Hepatocyte (in vitro differentiated cells): ENCODE measurements around the gene THAP3. TPM values are rescaled to one million over a fixed set of nuclear protein-coding genes. Genes with fewer than 3 reads are reported as not detected.

ENCODE experiments used
- DNase-seq: peaks from one replicate; pipeline ENCODE4 v3.0.0-alpha.2; 2016; ENCODE audit warnings: low spot score
- H2AFZ ChIP-seq: fragments of 200-600 bp; sonication (generic); 2 replicates; pipeline ENCODE4 v1.6.0; 2016; ENCODE audit warnings: antibody characterized with exemption, mild to moderate bottlenecking
- H3K27ac ChIP-seq: fragments of 200-600 bp; sonication (generic); 2 replicates; pipeline ENCODE4 v1.5.1; 2016; ENCODE audit warnings: mild to moderate bottlenecking
- H3K27me3 ChIP-seq: fragments of 200-600 bp; sonication (generic); 2 replicates; pipeline ENCODE4 v1.6.1; 2016
- H3K36me3 ChIP-seq: fragments of 200-600 bp; sonication (generic); replicated peaks from 2 replicates; pipeline ENCODE4 v1.5.1; 2016; ENCODE audit warnings: low read depth; ENCODE audit not compliant: insufficient read depth
- H3K4me1 ChIP-seq: fragments of 200-600 bp; sonication (generic); 2 replicates; pipeline ENCODE4 v1.5.1; 2016; ENCODE audit warnings: mild to moderate bottlenecking, moderate library complexity; ENCODE audit not compliant: insufficient read depth
- H3K4me2 ChIP-seq: fragments of 200-600 bp; sonication (generic); 2 replicates; pipeline ENCODE4 v1.6.0; 2016
- H3K4me3 ChIP-seq: fragments of 200-600 bp; sonication (generic); 2 replicates; pipeline ENCODE4 v1.5.1; 2016; ENCODE audit warnings: mild to moderate bottlenecking
- H3K79me2 ChIP-seq: fragments of 200-600 bp; sonication (generic); 2 replicates; pipeline ENCODE4 v1.6.0; 2017; ENCODE audit warnings: mild to moderate bottlenecking
- H3K9me2 ChIP-seq: fragments of 200-600 bp; sonication (generic); replicated peaks from 2 replicates; pipeline ENCODE4 v1.6.0; 2017; ENCODE audit warnings: mild to moderate bottlenecking; ENCODE audit not compliant: insufficient read depth
- H3K9me3 ChIP-seq: fragments of 200-600 bp; sonication (generic); 2 replicates; pipeline ENCODE4 v1.5.1; 2016; ENCODE audit warnings: low read depth, mild to moderate bottlenecking
- H4K20me1 ChIP-seq: fragments of 200-600 bp; sonication (generic); 2 replicates; pipeline ENCODE4 v1.6.0; 2016; ENCODE audit warnings: mild to moderate bottlenecking; ENCODE audit not compliant: insufficient read depth, poor library complexity, severe bottlenecking
- CTCF ChIP-seq: fragments of 200-600 bp; sonication (generic); IDR thresholded peaks from 2 replicates; pipeline ENCODE4 v1.5.1; 2016; ENCODE audit warnings: antibody characterized with exemption, mild to moderate bottlenecking; ENCODE audit not compliant: poor library complexity
- EZH2 ChIP-seq: fragments of 200-600 bp; sonication (generic); IDR thresholded peaks from 2 replicates; pipeline ENCODE4 v1.6.1; 2016; ENCODE audit warnings: antibody characterized with exemption, mild to moderate bottlenecking, borderline replicate concordance
- EZH2phosphoT487 ChIP-seq: fragments of 200-600 bp; sonication (generic); IDR thresholded peaks from one replicate; pipeline ENCODE4 v1.6.1; 2018; ENCODE audit warnings: antibody characterized with exemption, mild to moderate bottlenecking, low read depth, moderate library complexity; ENCODE audit not compliant: unreplicated experiment, severe bottlenecking
- WGBS: methylation state at CpG from one replicate; pipeline ENCODE4 v1.1.6; 2016; ENCODE audit warnings: low lambda C conversion rate; ENCODE audit errors: missing lambda C conversion rate; 5-methylcytosine and 5-hydroxymethylcytosine counted together
- polyA plus RNA-seq: library from polyadenylated mRNA; unstranded; fragments of >200 nt; fragmentation: Nextera tagmentation; extraction: Ambion mirVana; gene quantifications from 2 replicates; pipeline ENCODE4 v1.2.1, GENCODE V29; 2016
- total RNA-seq: library from RNA; depleted of rRNA; stranded (reverse); fragments of >200 nt; gene quantifications from 2 replicates; pipeline ENCODE4 v1.2.3, GENCODE V29; 2014

THAP3 gene
- total and polyA plus RNA-seq, 2 experiments from 2014 or later = 13.0 to 26.5 TPM

- Histone ChIP-seq H4K20me1 (peaks cover 4% of the 10 kb centered on the region), H3K9me2 (no peaks in the 10 kb centered on the region), H3K4me1 (peaks cover 13% of the 10 kb centered on the region), H3K27me3 (no peaks in the 10 kb centered on the region), H3K36me3 (no peaks in the 10 kb centered on the region), H3K4me3 (no peak overlapping the region), H3K27ac (no peak overlapping the region), H3K9me3 (no peaks in the 10 kb centered on the region), H2AFZ (no peak overlapping the region), H3K79me2 (peaks cover 37% of the 10 kb centered on the region), H3K4me2 (no peak overlapping the region)
- TF ChIP-seq EZH2 (no peak), EZH2phosphoT487 (no peak), CTCF (no peak)
- DNase-seq = no peak
- 92% methylated on average over 21 of the region's 21 CpGs for WGBS
These were observed 3.3 kb downstream of the THAP3 start for GRCh38 chr1:6627841-6628545.

GRCh38 chr1:6628971-6629479 is 4.4 kb downstream of the THAP3 start:
- Histone ChIP-seq H3K4me1 (peaks cover 13% of the 10 kb centered on the region), H3K36me3 (no peaks in the 10 kb centered on the region), H3K9me2 (no peaks in the 10 kb centered on the region), H3K4me2 (no peak overlapping the region), H3K27me3 (no peaks in the 10 kb centered on the region), H3K79me2 (peaks cover 35% of the 10 kb centered on the region), H3K27ac (no peak overlapping the region), H2AFZ (no peak overlapping the region), H3K4me3 (no peak overlapping the region), H3K9me3 (no peaks in the 10 kb centered on the region), H4K20me1 (peaks cover 4% of the 10 kb centered on the region)
- no peak for TF ChIP-seq EZH2
- no peak for TF ChIP-seq EZH2phosphoT487
- no peak for TF ChIP-seq CTCF
- no peak for DNase-seq
- 93% methylated on average over 12 of the region's 12 CpGs for WGBS

GRCh38 chr1:6630027-6630426 is 5.4 kb downstream of the THAP3 start:
- no peak for DNase-seq
- WGBS = 98% methylated on average over 8 of the region's 8 CpGs
- Histone ChIP-seq H3K36me3 (no peaks in the 10 kb centered on the region), H3K27me3 (no peaks in the 10 kb centered on the region), H2AFZ (no peak overlapping the region), H4K20me1 (peaks cover 4% of the 10 kb centered on the region), H3K9me2 (no peaks in the 10 kb centered on the region), H3K9me3 (no peaks in the 10 kb centered on the region), H3K4me2 (no peak overlapping the region), H3K4me3 (no peak overlapping the region), H3K79me2 (peaks cover 35% of the 10 kb centered on the region), H3K4me1 (peaks cover 8% of the 10 kb centered on the region), H3K27ac (no peak overlapping the region)
- no peak for TF ChIP-seq EZH2phosphoT487
- no peak for TF ChIP-seq CTCF
- TF ChIP-seq EZH2 = no peak
